ENCODE measurements around the gene CNDP2.

- TF ChIP-seq EP300 (IDR thresholded peaks at IDR 0.05): no peak
- no peak for TF ChIP-seq RAD21 (conservative IDR thresholded peaks at IDR 0.05 in 1 of 2, IDR thresholded peaks at IDR 0.05 in 1 of 2)
- no peak for TF ChIP-seq SREBF2 (IDR thresholded peaks at IDR 0.05)
- no peak for TF ChIP-seq CEBPB (IDR thresholded peaks at IDR 0.05)
- TF ChIP-seq POLR2A (IDR thresholded peaks at IDR 0.05; ENCODE audit: low read length): no peak
- no peak for TF ChIP-seq MAX (IDR thresholded peaks at IDR 0.05)
- TF ChIP-seq CTCF (IDR thresholded peaks at IDR 0.05): no peak
- TF ChIP-seq, protein P1, sequence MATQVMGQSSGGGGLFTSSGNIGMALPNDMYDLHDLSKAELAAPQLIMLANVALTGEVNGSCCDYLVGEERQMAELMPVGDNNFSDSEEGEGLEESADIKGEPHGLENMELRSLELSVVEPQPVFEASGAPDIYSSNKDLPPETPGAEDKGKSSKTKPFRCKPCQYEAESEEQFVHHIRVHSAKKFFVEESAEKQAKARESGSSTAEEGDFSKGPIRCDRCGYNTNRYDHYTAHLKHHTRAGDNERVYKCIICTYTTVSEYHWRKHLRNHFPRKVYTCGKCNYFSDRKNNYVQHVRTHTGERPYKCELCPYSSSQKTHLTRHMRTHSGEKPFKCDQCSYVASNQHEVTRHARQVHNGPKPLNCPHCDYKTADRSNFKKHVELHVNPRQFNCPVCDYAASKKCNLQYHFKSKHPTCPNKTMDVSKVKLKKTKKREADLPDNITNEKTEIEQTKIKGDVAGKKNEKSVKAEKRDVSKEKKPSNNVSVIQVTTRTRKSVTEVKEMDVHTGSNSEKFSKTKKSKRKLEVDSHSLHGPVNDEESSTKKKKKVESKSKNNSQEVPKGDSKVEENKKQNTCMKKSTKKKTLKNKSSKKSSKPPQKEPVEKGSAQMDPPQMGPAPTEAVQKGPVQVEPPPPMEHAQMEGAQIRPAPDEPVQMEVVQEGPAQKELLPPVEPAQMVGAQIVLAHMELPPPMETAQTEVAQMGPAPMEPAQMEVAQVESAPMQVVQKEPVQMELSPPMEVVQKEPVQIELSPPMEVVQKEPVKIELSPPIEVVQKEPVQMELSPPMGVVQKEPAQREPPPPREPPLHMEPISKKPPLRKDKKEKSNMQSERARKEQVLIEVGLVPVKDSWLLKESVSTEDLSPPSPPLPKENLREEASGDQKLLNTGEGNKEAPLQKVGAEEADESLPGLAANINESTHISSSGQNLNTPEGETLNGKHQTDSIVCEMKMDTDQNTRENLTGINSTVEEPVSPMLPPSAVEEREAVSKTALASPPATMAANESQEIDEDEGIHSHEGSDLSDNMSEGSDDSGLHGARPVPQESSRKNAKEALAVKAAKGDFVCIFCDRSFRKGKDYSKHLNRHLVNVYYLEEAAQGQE (IDR thresholded peaks at IDR 0.05): no peak
Observed at GRCh38 chr18:74515620-74516231, 19.6 kb downstream of the CNDP2 start.

Data from A549 (cell line).